ENCODE data around the gene MTG2. TPM values are rescaled to one million over a fixed set of nuclear protein-coding genes. Genes with fewer than 3 reads are reported as not detected.

The MTG2 gene
- total RNA-seq, 1 donor from 2014 or later, result 42.1 TPM

- intact Hi-C loops (cut with micrococcal nuclease), result no loop called here
Measured at GRCh38 chr20:62245911-62246280, 63.1 kb downstream of the MTG2 start.

- intact Hi-C loops (cut with micrococcal nuclease), result no loop called here
Measured at GRCh38 chr20:62246431-62246830, 63.6 kb downstream of the MTG2 start.

- intact Hi-C loops (cut with micrococcal nuclease), result no loop called here
Measured at GRCh38 chr20:62246872-62247652, 64.2 kb downstream of the MTG2 start.

GRCh38 chr20:62248890-62249560, 66.2 kb downstream of the MTG2 start:
- intact Hi-C loops (cut with micrococcal nuclease), result no loop called here

GRCh38 chr20:62252342-62252966, 69.6 kb downstream of the MTG2 start:
- intact Hi-C loops (cut with micrococcal nuclease), result no loop called here

Other genes with a start within 250 kb of the MTG2 start
- 23.2 and 28.4 TPM in 2 replicates for gene TAF4, start 117.1 kb upstream of the MTG2 start, total RNA-seq
- gene LSM14B, start 60.6 kb upstream of the MTG2 start, total RNA-seq, result 31.4 and 33.2 TPM in 2 replicates
- 330 and 342 TPM in 2 replicates for gene PSMA7, start 39.6 kb upstream of the MTG2 start, total RNA-seq
- 19.7 and 20.4 TPM in 2 replicates for gene SS18L1, start 39.3 kb upstream of the MTG2 start, total RNA-seq
- gene HRH3, start 37.2 kb downstream of the MTG2 start, total RNA-seq, result not detected in 2 replicates
- 37.9 and 44.7 TPM in 2 replicates for gene OSBPL2, start 55.5 kb downstream of the MTG2 start, total RNA-seq
- 123 and 124 TPM in 2 replicates for gene ADRM1, start 120.0 kb downstream of the MTG2 start, total RNA-seq
- 0.76 and 1.3 TPM in 2 replicates for gene LAMA5, start 184.3 kb downstream of the MTG2 start, total RNA-seq
- gene RPS21, start 204.1 kb downstream of the MTG2 start, total RNA-seq, result 1,610 and 1,637 TPM in 2 replicates
- gene CABLES2, start 224.3 kb downstream of the MTG2 start, total RNA-seq, result 18.2 and 18.8 TPM in 2 replicates
- not detected in 2 replicates for gene RBBP8NL, start 244.5 kb downstream of the MTG2 start, total RNA-seq

Measured in T-helper 1 cell treated with Interleukin-12 subunit alpha and Interleukin-12 subunit beta and Interleukin-4 antibody, amounts not matched to agents 30 ng/mL and 1 ng/mL, for 36 hours (primary cell).